Tibial nerve (tissue), 3 donors: ENCODE data around the gene ZNF425.
"Not testable (repeated sequence)": the region's sequence is repeated elsewhere in the genome, so short reads cannot be mapped to it uniquely, and the experiment has no call there.

Experiments
- CTCF ChIP-seq, 5 experiments: fragments of 200-600 bp in 3 of 5; fragments of 450-650 bp in 2 of 5; sonication (generic) in 3 of 5; IDR thresholded peaks; one replicate each; pipeline ENCODE4 v1.5.1; 2016 to 2019; ENCODE audit warnings: antibody characterized with exemption in 5 of 5, mild to moderate bottlenecking in 3 of 5, moderate library complexity in 2 of 5
- POLR2A ChIP-seq, 2 donors: fragments of 450-650 bp; IDR thresholded peaks; one replicate each; pipeline ENCODE4 v1.6.1; 2017; ENCODE audit warnings: antibody characterized with exemption in 2 of 2, mild to moderate bottlenecking in 2 of 2, moderate library complexity in 2 of 2

- not testable (repeated sequence) for TF ChIP-seq CTCF, POLR2A (IDR thresholded peaks at IDR 0.05)
Observed at GRCh38 chr7:149092244-149092643, 33.9 kb downstream of the ZNF425 start.
